Activated gamma-delta T cell (primary cell): ENCODE data around the gene CRELD2.
"Not testable (repeated sequence)": the region's sequence is repeated elsewhere in the genome, so short reads cannot be mapped to it uniquely, and the experiment has no call there.

Experiments
- DNase-seq: peaks from one replicate; lab custom pipeline; 2025; lab: John Stamatoyannopoulos, UW

Gene CRELD2

DNA sequence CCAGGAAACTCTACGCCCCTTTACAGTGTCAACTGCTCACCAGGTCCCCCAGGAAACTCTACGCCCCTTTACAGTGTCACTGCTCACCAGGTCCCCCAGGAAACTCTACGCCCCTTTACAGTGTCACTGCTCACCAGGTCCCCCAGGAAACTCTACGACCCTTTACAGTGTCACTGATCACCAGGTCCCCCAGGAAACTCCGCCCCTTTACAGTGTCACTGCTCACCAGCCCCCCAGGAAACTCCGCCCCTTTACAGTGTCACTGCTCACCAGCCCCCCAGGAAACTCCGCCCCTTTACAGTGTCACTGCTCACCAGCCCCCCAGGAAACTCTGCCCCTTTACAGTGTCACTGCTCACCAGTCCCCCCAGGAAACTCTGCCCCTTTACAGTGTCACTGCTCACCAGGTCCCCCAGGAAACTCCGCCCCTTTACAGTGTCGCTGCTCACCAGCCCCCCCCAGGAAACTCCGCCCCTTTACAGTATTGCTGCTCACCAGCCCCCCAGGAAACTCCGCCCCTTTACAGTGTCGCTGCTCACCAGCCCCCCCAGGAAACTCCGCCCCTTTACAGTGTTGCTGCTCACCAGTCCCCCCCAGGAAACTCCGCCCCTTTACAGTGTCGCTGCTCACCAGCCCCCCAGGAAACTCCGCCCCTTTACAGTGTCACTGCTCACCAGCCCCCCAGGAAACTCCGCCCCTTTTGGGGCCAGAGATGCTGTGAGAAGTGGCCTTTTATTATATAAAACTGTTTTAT lies 26.8 kb downstream of the CRELD2 start:
- not testable (repeated sequence) for DNase-seq

GRCh38 chr22:49946612-49947295 lies 28.3 kb downstream of the CRELD2 start:
- DNase-seq, result no peak

DNA sequence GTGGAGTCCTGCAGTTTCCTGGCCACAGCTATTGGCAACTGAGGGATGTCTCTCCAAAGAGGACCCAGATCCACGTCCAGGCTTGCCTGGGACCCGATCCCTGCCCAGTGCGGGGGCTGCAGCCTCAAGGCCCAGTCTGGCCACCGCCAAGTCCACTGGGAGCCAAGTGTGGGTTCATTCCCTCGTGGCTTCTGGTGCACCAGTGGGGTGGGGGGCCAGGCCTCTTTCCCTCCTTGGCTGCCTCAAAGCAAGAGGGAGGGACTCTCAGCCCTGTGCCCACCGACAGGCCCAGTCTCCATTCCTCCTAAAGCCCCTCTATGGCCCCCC lies 28.8 kb downstream of the CRELD2 start:
- no peak for DNase-seq

GRCh38 chr22:49948116-49948957 lies 29.9 kb downstream of the CRELD2 start:
- DNase-seq, result no peak

DNA sequence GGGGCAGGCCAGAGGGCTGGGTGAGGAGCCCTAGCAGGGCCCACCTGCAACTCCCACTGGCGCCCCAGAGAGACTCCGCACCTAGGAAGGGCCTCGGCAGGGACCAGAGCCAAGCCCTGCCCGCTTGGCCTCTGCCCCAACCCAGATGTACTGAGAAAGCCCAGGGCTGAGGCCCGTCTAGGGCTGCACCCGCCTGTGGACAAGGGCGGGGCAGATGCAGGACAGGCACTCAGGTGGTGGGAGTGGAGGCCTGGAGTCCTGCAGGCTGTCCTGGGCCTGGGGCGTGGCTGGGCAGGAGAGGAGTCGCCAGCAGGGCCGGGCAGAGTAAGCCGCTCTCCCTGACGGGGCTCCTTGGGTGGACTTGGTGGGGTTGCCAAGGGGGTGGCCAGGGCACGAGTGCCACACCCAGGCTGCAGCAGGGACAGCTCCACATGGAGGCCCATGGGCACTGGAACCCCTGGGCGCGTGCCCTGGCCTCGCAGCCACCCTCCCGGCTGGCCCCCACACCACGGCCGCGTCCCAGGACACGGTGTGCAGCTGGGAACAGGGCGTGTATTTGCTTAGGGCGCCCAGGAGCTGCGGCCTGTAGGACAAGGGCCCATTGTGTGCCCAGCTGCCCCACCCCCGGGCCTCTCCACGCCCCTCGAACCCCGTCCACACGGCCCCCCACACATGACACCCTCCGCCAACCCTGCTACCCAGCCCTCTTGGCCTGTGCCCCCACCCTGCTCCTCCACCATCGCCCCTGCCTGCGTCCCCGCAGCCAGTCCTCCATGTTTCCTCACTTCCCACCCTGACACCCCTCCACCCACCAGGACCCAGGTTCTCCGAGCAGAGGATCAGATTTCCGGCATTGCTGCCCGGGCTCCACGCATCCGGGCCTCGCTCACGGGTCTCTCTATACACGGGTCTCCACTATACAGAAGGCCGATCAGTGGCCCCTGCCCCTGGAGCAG lies 30.8 kb downstream of the CRELD2 start:
- DNase-seq, result no peak

DNA sequence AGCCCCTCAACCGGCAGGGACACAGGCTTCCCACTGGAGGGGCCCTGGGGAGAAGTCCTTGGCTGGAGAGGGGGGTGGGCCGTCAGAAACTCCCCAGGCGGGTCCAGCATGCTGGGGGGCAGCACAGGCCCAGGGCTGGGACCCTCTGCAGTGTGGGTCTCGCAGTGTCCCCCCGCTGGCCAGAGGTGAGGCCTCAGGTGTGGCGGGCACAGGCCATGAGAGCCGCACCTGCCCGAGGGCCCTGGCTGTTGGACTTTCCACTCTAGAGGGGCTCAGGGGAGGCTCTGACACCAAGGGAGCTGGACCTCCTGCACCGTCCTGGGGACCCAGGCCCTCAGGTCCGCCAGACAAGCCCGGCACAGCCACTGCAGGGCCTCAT lies 31.5 kb downstream of the CRELD2 start:
- no peak for DNase-seq

DNA sequence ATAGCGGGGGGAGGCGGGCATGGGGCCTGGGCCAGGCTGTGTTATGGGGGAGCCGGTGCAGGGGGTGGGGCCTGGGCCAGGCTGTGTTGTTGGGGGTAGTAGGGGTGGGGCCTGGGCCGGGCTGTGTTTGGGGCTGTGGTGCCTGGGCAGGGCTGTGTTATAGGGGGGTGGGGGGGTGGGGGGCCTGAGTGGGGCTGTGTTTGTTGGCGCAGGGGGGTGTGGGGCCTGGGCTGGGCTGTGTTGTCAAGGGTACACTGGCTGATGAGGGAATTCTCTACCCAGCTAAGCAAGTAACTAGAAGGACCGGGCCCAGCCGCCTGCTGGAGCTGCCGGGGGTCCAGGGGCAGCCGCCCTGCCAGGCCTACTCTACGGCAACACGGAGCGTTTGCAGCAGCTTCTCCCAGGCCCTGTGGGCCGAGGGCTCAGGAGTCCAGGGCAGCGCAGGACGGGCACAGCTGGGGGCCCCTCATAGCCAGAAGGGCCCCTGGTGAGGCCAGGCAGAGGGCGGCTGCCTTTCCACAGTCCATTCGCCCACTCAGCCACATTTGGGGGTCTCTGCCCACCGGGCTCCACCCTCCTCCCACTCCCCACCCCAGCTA lies 32.1 kb downstream of the CRELD2 start:
- DNase-seq, result no peak

DNA sequence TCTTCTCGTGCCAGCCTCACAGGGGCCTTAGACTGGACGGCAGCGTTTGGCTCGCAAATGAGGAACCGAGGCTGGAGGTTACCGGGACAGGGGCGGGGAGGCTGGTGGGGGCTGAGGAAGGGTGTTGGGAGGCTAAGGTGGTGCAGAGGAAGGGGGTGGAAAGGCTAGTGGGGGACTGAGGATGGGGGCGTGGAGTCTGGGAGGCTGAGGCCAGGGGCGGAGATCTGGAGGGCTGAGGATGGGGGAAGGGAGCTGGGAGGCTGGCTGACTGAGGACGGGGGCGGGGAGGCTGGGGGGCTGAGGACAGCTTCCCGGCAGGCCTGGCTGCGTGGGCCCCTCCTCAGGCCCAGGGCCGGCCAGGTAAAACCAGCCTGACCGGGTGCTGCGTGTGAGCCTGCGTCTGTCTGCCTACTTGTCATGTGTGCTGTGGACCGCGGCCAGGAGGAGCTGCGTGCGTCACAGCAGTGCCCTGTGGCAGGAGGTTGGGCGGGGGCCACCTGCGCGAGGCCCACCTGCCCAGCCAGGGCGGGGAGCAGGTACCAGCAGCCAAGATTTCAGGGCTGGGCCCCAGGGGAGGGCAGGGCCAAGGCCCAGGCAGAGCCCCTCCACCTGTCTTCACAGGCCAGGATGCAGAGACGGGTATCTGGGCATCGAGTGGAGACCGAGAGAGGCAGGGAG lies 32.7 kb downstream of the CRELD2 start:
- DNase-seq, result no peak

DNA sequence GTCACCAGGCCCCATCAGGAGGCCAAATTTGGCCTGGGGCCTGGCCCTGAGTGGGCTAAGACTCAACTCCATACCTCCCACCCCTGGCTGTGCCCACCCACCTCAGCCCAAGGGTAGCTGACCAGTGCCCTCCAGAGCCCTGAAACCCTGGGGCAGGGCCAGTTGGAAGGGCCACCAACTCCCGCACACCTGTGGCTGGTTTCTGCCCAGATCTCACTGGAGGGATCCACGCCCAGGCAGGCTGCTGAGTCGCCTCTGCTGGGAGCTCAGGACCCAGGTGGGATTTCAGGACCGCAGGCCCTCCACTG lies 33.2 kb downstream of the CRELD2 start:
- DNase-seq, result no peak

GRCh38 chr22:49951986-49952896 lies 33.8 kb downstream of the CRELD2 start:
- no peak for DNase-seq

DNA sequence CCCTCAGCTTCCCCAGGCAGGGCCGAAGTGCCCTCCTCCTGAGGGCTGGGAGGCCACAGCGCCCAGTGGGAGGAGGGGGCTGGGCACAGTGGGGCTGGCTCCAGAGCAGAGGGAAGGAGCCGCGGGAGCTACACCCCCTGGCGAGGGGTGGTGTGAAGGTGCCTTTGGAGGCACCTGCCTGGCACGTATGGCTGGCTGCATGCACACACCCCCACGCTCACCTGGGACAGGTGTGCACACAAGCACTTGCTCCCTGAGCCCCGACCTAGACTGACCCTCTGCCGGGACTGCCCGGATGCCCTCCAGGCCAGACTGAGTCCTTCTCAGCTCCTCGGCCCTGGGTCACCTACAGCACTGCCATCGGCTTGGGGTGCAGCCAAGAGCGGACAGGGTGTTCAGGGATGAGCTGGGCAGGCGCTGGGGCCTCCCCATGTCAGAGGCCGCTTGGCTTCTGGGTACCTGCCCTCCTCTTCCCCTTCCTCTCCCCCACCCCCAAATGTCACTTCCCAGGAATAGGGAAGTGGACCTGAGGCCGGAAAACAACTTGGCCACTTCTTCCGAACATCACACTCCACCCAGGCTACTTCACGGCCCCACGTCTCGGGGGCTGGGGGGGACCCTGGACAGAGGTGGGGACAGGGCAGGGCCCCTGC lies 34.7 kb downstream of the CRELD2 start:
- no peak for DNase-seq

DNA sequence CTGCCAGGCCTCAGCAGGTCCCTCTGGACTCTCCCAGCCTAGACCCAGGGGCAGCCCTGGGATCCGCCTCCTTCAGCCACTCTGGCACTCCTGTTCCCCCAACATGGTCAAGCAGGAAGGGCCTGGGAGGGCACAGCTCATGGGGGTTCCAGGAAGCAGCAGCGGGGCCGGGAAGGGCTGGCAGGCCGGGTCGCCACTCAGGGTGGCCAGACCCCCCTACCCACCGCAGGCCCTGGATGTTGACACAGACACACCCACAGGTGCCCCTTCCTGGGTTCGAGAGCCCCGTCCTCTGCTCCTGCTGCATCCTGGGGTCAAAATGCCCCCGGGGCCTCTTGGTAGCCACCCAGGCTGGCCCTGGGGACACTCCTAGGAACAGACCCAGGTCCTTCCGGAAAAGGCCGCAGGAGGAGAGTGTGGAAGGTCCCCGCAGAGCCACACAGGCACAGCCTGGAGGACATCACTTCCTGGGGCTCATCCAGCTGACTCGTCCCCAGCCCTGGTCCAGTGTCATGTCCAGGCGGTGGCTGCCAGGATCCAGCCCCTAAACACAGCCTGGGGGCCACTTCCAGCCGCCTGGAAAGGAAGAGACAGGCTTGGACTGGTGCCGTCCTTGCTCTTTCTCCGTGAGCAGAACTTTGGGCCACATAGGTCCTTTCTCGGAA lies 35.4 kb downstream of the CRELD2 start:
- no peak for DNase-seq

DNA sequence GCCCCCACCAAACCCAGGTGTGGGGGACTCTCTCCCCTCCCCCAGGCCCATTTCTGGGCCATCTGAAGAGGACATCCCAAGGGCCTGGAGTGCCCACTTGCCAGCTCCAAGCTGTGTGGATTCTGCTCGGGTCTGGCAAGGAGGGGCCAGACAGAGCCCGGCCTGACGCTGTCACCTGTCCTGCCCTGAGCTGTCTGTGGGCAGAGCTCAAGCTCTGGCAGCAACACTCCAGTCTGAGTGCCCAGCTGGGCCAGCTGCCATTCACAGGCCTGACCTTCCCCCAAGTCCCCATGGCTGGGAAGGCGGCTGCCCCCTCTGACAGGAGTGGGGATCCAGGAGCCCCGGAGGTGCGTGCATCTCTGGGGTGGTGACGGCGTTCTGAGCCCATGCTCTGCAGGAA lies 35.9 kb downstream of the CRELD2 start:
- no peak for DNase-seq

- DNase-seq, result no peak
These were observed 36.7 kb downstream of the CRELD2 start for GRCh38 chr22:49954991-49955580.

- DNase-seq, result no peak
These were observed 37.4 kb downstream of the CRELD2 start for GRCh38 chr22:49955581-49956417.

- no peak for DNase-seq
These were observed 38.0 kb downstream of the CRELD2 start for GRCh38 chr22:49956418-49956770.
